CD4-positive, alpha-beta memory T cell (primary cell): ENCODE measurements around the gene KCNJ9. TPM values are rescaled to one million over a fixed set of nuclear protein-coding genes. Genes with fewer than 3 reads are reported as not detected.
A peak's percentile ranks its signal among the peaks of the same experiment; 100 is the strongest.
"Not testable (repeated sequence)": the region's sequence is repeated elsewhere in the genome, so short reads cannot be mapped to it uniquely, and the experiment has no call there.

ENCODE experiments used
- CTCF ChIA-PET: fragments of 350-600 bp; sonication (Branson Sonifier 250); formaldehyde crosslinking; loops from one replicate; lab custom pipeline; 2021; ENCODE audit warnings: inconsistent platforms; ENCODE audit not compliant: partially characterized antibody; lab: Charles Lee
- POLR2A ChIA-PET: fragments of 350-600 bp; sonication (Branson Sonifier 250); formaldehyde crosslinking; loops from one replicate; lab custom pipeline; 2021; ENCODE audit not compliant: partially characterized antibody; lab: Charles Lee
- DNase-seq, 5 donors: peaks; one replicate each; pipeline versions ENCODE4 v3.0.0 to v3.0.0-alpha.2; 2020 to 2022; ENCODE audit warnings: mixed read lengths in 1 of 5
- H3K27ac ChIP-seq: one replicate; pipeline ENCODE4 v1.7.0; 2013; ENCODE audit warnings: low read depth, low read length
- H3K27me3 ChIP-seq: 2 replicates; pipeline ENCODE4 v1.7.0; 2013; ENCODE audit warnings: mild to moderate bottlenecking, low read length, moderate library complexity; ENCODE audit not compliant: insufficient read depth
- H3K36me3 ChIP-seq: 2 replicates; pipeline ENCODE4 v1.7.0; 2013; ENCODE audit warnings: mild to moderate bottlenecking, low read length, moderate library complexity; ENCODE audit not compliant: insufficient read depth
- H3K4me1 ChIP-seq: 2 replicates; pipeline ENCODE4 v1.7.0; 2013; ENCODE audit warnings: mild to moderate bottlenecking, low read length, moderate library complexity; ENCODE audit not compliant: insufficient read depth
- H3K4me3 ChIP-seq, 2 donors: one replicate each; pipeline ENCODE4 v1.7.0; 2013; ENCODE audit warnings: low read length in 2 of 2, mild to moderate bottlenecking in 1 of 2
- H3K9me3 ChIP-seq, 2 donors: one replicate each; pipeline ENCODE4 v1.7.0; 2013; ENCODE audit warnings: low read length in 2 of 2, control low read depth in 1 of 2; ENCODE audit not compliant: control insufficient read depth in 1 of 2
- H3K27ac Mint-ChIP-seq, 7 donors: one replicate each; pipeline ENCODE4 v1.8.0; 2020 to 2021; ENCODE audit warnings: mixed read lengths in 7 of 7, mild to moderate bottlenecking in 6 of 7, inconsistent platforms in 3 of 7, moderate library complexity in 3 of 7
- H3K27me3 Mint-ChIP-seq, 2 donors: one replicate each; pipeline ENCODE4 v1.8.0; 2020 to 2021; ENCODE audit warnings: mixed read lengths in 2 of 2
- H3K36me3 Mint-ChIP-seq, 2 donors: one replicate each; pipeline ENCODE4 v1.8.0; 2020 to 2021; ENCODE audit warnings: mixed read lengths in 2 of 2, inconsistent platforms in 1 of 2, mild to moderate bottlenecking in 1 of 2
- H3K4me1 Mint-ChIP-seq, 4 donors: one replicate each; pipeline ENCODE4 v1.8.0; 2020 to 2021; ENCODE audit warnings: mixed read lengths in 4 of 4, mild to moderate bottlenecking in 1 of 4
- H3K4me3 Mint-ChIP-seq, 8 donors: one replicate each; pipeline ENCODE4 v1.8.0; 2020 to 2021; ENCODE audit warnings: mixed read lengths in 8 of 8, mild to moderate bottlenecking in 7 of 8, moderate library complexity in 6 of 8, inconsistent platforms in 3 of 8
- H3K9me3 Mint-ChIP-seq, 8 donors: one replicate each; pipeline ENCODE4 v1.8.0; 2020 to 2021; ENCODE audit warnings: mixed read lengths in 8 of 8, mild to moderate bottlenecking in 5 of 8, inconsistent platforms in 3 of 8, moderate library complexity in 1 of 8
- intact Hi-C: fragments of 100-400 bp; cut with micrococcal nuclease; formaldehyde crosslinking; loops from one replicate; pipeline ENCODE4 v1.15.1; 2023
- polyA plus RNA-seq, 2 donors: library from polyadenylated mRNA; unstranded; fragments of 300-500 nt; fragmentation: Illumina TruSeq; gene quantifications; one replicate each; pipeline ENCODE4 v1.2.3, GENCODE V29; 2021
- total RNA-seq, 2 experiments: library from RNA; stranded (reverse); gene quantifications; one replicate each; pipeline ENCODE4 v1.2.3, GENCODE V29; 2021

The KCNJ9 gene
- total and polyA plus RNA-seq, 4 experiments from 2014 or later, result not detected

DNA sequence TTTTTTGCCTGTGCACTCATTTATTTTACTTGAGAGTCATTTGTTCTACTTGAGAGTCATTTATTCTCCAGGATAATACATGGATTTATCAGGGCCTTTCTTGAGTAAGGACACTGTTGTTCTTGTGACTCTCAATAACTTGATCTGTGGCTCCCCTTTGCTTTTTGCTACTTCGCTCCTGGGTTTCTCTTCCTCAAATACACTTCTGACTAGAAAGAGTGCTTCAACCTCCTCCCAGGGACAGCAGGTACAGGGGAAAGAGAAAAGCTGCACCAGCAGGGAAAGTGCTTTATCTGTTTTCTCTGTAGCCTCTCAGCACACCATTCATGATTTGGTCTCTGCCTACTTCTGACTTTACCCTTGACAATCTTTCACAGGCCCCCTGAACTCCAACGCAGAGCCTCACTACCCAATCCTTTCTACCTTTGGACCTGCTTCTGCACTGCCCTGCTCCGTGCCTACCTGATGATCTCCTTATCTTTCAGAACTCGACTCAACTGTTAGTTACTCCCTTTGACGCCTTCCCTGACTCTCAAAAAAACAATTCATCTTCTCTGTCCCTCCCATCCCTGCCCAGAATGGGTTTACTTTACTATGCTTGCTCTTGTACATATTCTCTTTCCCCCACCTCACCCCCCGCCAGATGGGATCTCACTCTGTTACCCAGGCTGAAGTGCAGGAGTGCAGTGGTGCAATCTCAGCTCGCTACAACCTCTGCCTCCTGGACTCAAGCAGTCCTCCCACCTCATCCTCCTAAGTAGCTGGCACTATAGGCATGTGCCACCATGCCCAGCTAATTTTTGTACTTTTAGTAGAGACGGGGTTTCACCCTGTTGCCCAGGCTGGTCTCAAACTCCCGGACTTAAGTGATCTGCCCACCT lies 34.0 kb upstream of the KCNJ9 start:
- Mint-ChIP-seq H3K9me3 (peaks cover 0 to 4% (median 0%) of the 10 kb centered on the region in 8 donors), H3K36me3 (no peaks in the 10 kb centered on the region), H3K27me3 (peaks cover 16 to 21% of the 10 kb centered on the region in 2 donors), H3K27ac (peak overlapping the region in 1 of 7 donors; percentile 62), H3K4me1 (peaks cover 6 to 12% (median 9%) of the 10 kb centered on the region in 4 donors), H3K4me3 (peak overlapping the region; percentile 57 to 79 (median 70))
- CTCF ChIA-PET, result interaction anchor here (0.9 to 5.1 kb wide), 15 partner anchors 10 to 245 kb away, joined by 3 to 141 read pairs (median 7); partner anchors contain the start of genes KCNJ9 and PIGM
- Histone ChIP-seq H3K9me3 (no peaks in the 10 kb centered on the region), H3K36me3 (no peaks in the 10 kb centered on the region), H3K4me1 (peaks cover 10% of the 10 kb centered on the region), H3K27me3 (no peaks in the 10 kb centered on the region), H3K4me3 (no peak overlapping the region), H3K27ac (no peak overlapping the region)
- DNase-seq, result peak in 1 of 5 donors; percentile 26
- intact Hi-C loops, result loop anchor here (5.0 kb wide), 1 partner anchor 330 kb away; no protein-coding TSS in a partner anchor
- POLR2A ChIA-PET, result interaction anchor here (0.6 to 1.2 kb wide), 2 partner anchors 11 to 51 kb away, joined by 3 to 4 read pairs; partner anchors contain the start of gene IGSF8

DNA sequence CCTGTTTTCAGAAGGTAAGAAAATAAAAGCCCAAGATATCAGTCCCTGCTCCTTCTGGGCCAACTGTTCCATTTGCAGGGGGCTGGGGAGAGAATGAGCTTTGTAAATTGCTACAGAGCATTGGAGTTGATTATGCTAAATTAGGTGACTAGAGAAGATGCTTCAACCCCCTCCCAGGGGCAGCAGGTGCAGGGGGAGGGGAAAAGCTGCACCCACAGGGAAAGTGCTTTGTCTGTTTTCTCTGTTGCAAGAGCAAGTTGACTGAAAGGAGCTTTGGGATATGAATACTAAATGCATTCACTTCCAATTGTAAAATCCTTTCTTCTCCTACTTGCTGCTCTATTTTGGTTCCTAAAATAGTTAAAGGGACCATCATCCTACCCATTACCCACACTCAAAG lies 33.0 kb upstream of the KCNJ9 start:
- CTCF ChIA-PET, result interaction anchor here (5.1 kb wide), 1 partner anchor 33 kb away, joined by 141 read pairs; the partner anchor contains the start of gene KCNJ9
- POLR2A ChIA-PET, result no interaction called here
- Mint-ChIP-seq H3K27me3 (peaks cover 13 to 18% of the 10 kb centered on the region in 2 donors), H3K36me3 (no peaks in the 10 kb centered on the region), H3K9me3 (peaks cover 0 to 4% (median 0%) of the 10 kb centered on the region in 8 donors), H3K4me1 (peaks cover 6 to 12% (median 9%) of the 10 kb centered on the region in 4 donors), H3K27ac (no peak overlapping the region), H3K4me3 (no peak overlapping the region)
- no peak overlapping the region for H3K4me3 ChIP-seq
- H3K9me3 ChIP-seq, result no peaks in the 10 kb centered on the region
- H3K27ac ChIP-seq, result no peak overlapping the region
- no peak for DNase-seq
- intact Hi-C loops, result loop anchor here (5.0 kb wide), 1 partner anchor 329 kb away; no protein-coding TSS in a partner anchor
- no peaks in the 10 kb centered on the region for H3K27me3 ChIP-seq
- H3K36me3 ChIP-seq, result no peaks in the 10 kb centered on the region
- H3K4me1 ChIP-seq, result peaks cover 10% of the 10 kb centered on the region

DNA sequence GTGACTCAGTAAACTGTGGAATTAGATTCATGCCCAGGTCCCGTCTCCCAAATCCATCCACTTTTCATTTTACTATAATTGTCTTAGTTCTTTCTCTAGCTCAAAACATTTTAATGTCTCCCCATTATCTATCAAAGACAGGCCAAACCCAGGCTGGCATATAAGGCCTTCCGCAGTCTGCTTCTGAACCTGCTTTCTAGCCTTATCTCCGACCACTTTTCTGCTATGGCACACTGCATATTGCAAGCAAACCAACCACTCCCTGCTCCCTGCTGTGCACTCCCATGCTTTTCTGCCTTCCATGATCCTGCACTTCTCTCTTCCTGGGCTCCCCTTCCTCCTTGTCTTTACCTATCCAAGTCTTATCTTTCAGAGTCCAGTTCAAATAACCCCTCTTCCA lies 32.2 kb upstream of the KCNJ9 start:
- ChIA-PET CTCF (interaction anchor here (5.1 kb wide), 1 partner anchor 32 kb away, joined by 141 read pairs; the partner anchor contains the start of gene KCNJ9), POLR2A (no interaction called here)
- Histone ChIP-seq H3K4me1 (peaks cover 10% of the 10 kb centered on the region), H3K27me3 (peaks cover 5% of the 10 kb centered on the region), H3K27ac (no peak overlapping the region), H3K9me3 (no peaks in the 10 kb centered on the region), H3K36me3 (no peaks in the 10 kb centered on the region), H3K4me3 (no peak overlapping the region)
- peak overlapping the region in 1 of 7 donors; percentile 30 for H3K27ac Mint-ChIP-seq
- DNase-seq, result no peak
- peaks cover 0 to 5% (median 0%) of the 10 kb centered on the region in 8 donors for H3K9me3 Mint-ChIP-seq
- intact Hi-C loops, result loop anchor here (5.0 kb wide), 1 partner anchor 328 kb away; no protein-coding TSS in a partner anchor
- H3K27me3 Mint-ChIP-seq, result peaks cover 19 to 21% of the 10 kb centered on the region in 2 donors
- no peaks in the 10 kb centered on the region for H3K36me3 Mint-ChIP-seq
- H3K4me3 Mint-ChIP-seq, result no peak overlapping the region
- peaks cover 6 to 12% (median 9%) of the 10 kb centered on the region in 4 donors for H3K4me1 Mint-ChIP-seq

DNA sequence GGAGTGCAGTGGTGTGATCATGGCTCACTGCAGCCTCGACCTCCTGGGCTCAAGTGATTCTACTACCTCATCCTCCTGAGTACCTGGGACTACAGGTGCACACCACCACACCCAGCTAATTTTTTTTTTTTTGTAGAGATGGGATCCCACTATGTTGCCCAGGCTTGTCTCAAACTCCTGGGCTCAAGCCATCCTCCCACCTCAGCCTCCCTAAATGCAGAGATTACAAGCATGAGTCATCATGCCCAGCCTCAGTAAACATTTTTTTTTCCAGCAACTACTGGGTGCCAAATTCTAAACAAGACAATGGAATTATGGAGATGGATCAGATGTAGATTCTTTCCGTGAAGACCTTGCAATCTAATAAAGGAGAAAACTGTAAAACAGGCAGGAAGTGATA lies 31.2 kb upstream of the KCNJ9 start:
- H3K27ac ChIP-seq, H3K36me3 ChIP-seq, H3K4me3 Mint-ChIP-seq, DNase-seq, H3K4me3 ChIP-seq, intact Hi-C loops, POLR2A ChIA-PET, H3K9me3 Mint-ChIP-seq, H3K36me3 Mint-ChIP-seq, H3K4me1 ChIP-seq, H3K9me3 ChIP-seq, H3K27me3 ChIP-seq: not testable (repeated sequence)
- Mint-ChIP-seq H3K4me1 (peaks cover 6 to 12% (median 9%) of the 10 kb centered on the region in 4 donors), H3K27me3 (peaks cover 25 to 26% of the 10 kb centered on the region in 2 donors), H3K27ac (peak overlapping the region in 1 of 7 donors; percentile 48)
- CTCF ChIA-PET, result interaction anchor here (1.3 to 2.0 kb wide), 2 partner anchors 28 to 31 kb away, joined by 4 to 8 read pairs; partner anchors contain the start of gene KCNJ9

DNA sequence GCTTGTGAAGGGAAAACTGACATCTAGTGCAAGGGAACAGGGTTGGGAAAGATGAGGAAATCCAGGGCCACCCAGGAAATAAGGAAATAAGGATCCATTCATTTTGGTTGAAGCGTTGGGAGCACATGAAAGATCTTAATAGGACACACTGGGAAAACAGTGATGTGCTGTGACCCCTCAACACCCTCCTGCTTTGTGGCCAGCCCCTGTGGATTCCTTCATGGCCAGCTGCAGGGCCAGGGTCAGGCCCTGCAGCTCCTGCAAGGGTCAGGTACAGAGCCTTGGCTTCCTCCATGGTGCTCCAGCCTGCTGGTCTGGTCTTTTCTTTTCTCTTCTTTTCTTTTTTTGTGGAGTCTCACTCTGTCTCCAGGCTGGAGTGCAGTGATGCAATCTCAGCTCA lies 30.7 kb upstream of the KCNJ9 start:
- H3K4me1 Mint-ChIP-seq, result peaks cover 6 to 12% (median 9%) of the 10 kb centered on the region in 4 donors
- CTCF ChIA-PET, result interaction anchor here (1.3 to 2.0 kb wide), 2 partner anchors 28 to 30 kb away, joined by 4 to 8 read pairs; partner anchors contain the start of gene KCNJ9
- intact Hi-C loops, result no loop called here

DNA sequence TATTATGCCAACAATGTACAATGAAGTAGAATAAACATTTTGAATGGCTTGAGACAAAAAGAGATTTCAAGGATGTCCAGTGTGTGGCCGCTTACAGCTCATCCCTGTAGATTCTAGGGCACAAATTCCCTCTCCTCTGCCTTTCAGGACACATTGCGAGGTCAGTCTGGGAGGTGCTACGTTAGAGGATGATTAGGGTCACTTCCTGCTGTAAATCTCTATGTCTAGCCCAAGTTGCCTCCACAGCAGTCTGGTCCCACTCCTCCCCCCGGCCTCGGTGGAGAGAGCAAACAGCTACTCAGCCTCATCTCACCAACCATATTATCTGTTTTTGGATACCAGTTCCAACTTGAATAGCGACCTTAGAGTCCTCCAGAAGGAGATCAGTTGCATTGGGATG lies 28.4 kb upstream of the KCNJ9 start:
- Mint-ChIP-seq H3K9me3 (peaks cover 0 to 7% (median 0%) of the 10 kb centered on the region in 8 donors), H3K27ac (no peak overlapping the region), H3K27me3 (peaks cover 28 to 31% of the 10 kb centered on the region in 2 donors), H3K4me1 (no peaks in the 10 kb centered on the region), H3K36me3 (no peaks in the 10 kb centered on the region), H3K4me3 (no peak overlapping the region)
- intact Hi-C loops, result no loop called here
- no peaks in the 10 kb centered on the region for H3K4me1 ChIP-seq
- no peak overlapping the region for H3K4me3 ChIP-seq
- DNase-seq, result no peak
- ChIA-PET CTCF (interaction anchor here (1.1 to 1.2 kb wide), 2 partner anchors 26 to 199 kb away, joined by 3 read pairs; no protein-coding TSS in a partner anchor), POLR2A (no interaction called here)
- H3K36me3 ChIP-seq, result no peaks in the 10 kb centered on the region
- no peak overlapping the region for H3K27ac ChIP-seq
- H3K9me3 ChIP-seq, result no peaks in the 10 kb centered on the region
- H3K27me3 ChIP-seq, result peaks cover 6% of the 10 kb centered on the region

More for the DNA sequence above, 30.7 kb upstream of the KCNJ9 start:
- H3K36me3 ChIP-seq, result no peaks in the 10 kb centered on the region
- DNase-seq, result no peak
- peaks cover 6% of the 10 kb centered on the region for H3K27me3 ChIP-seq
- Mint-ChIP-seq H3K9me3 (peaks cover 0 to 5% (median 0%) of the 10 kb centered on the region in 8 donors), H3K36me3 (no peaks in the 10 kb centered on the region), H3K27ac (peak overlapping the region in 1 of 7 donors; percentile 48), H3K4me3 (no peak overlapping the region), H3K27me3 (peaks cover 24 to 26% of the 10 kb centered on the region in 2 donors)
- POLR2A ChIA-PET, result no interaction called here
- no peak overlapping the region for H3K27ac ChIP-seq
- H3K4me1 ChIP-seq, result peaks cover 10% of the 10 kb centered on the region
- H3K9me3 ChIP-seq, result no peaks in the 10 kb centered on the region
- H3K4me3 ChIP-seq, result no peak overlapping the region
